ENCODE measurements around the gene CD28.

DNA sequence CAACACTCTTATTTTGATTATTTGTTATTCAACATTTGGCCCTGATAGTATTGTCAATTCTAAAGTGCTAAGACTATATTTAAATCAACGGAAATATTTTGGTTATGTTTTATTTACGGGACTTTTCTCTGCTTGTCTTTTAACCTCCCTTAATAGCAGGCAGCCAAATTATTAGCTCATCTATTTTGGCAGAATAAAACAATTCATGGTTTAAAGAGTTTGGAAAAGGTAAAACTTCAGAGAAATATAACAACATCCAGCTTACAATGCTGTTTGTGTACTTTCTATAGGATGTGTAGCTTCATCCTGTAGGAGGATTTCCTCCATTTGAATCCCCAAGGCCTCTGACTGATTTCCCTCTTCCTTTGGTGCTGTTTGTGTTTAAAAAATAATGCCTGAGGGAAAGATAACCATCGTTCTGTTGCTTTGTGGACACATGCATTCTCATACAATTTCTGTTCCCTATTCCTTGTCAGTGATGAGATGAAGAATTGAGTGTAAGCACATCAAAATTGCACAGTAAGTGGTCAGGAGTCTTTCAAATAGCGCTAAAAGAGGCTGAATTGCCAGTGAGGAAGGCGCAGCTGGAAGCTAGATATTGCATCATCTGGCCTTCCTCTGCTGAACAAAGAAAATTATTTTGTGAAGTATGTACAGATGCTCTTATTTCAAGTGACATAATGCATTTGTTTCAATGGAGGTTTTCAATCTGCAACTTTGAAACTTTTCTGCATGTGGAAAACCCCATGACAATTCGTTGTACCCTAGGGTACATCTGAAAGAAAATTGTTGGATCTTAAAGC is 80.3 kb downstream of the CD28 start:
- TF ChIP-seq POLR2A (IDR thresholded peaks at IDR 0.05; ENCODE audit: low read length) (no peak), GATA1 (IDR thresholded peaks at IDR 0.05; ENCODE audit: low read depth, low read length) (no peak)

Data from erythroblast (primary cell).